IPS-11a (cell line): Measurements from ENCODE around the gene GRHL3.

Experiments
- H3K4me3 ChIP-seq: one replicate; pipeline ENCODE4 v1.5.1; 2013; ENCODE audit warnings: low read depth, low read length, control low read depth

GRHL3 gene

GRCh38 chr1:24391882-24392603, 72.9 kb downstream of the GRHL3 start:
- no peak overlapping the region for H3K4me3 ChIP-seq

- no peak overlapping the region for H3K4me3 ChIP-seq
These were observed 73.4 kb downstream of the GRHL3 start for GRCh38 chr1:24392604-24392946.

- H3K4me3 ChIP-seq = no peak overlapping the region
These were observed 74.0 kb downstream of the GRHL3 start for GRCh38 chr1:24392982-24393650.

GRCh38 chr1:24393892-24394291, 74.7 kb downstream of the GRHL3 start:
- no peak overlapping the region for H3K4me3 ChIP-seq

- H3K4me3 ChIP-seq = no peak overlapping the region
These were observed 80.9 kb downstream of the GRHL3 start for GRCh38 chr1:24400065-24400464.

GRCh38 chr1:24403806-24404205, 84.6 kb downstream of the GRHL3 start:
- H3K4me3 ChIP-seq = no peak overlapping the region
